Measurements from ENCODE around the gene ETS1.

DNA sequence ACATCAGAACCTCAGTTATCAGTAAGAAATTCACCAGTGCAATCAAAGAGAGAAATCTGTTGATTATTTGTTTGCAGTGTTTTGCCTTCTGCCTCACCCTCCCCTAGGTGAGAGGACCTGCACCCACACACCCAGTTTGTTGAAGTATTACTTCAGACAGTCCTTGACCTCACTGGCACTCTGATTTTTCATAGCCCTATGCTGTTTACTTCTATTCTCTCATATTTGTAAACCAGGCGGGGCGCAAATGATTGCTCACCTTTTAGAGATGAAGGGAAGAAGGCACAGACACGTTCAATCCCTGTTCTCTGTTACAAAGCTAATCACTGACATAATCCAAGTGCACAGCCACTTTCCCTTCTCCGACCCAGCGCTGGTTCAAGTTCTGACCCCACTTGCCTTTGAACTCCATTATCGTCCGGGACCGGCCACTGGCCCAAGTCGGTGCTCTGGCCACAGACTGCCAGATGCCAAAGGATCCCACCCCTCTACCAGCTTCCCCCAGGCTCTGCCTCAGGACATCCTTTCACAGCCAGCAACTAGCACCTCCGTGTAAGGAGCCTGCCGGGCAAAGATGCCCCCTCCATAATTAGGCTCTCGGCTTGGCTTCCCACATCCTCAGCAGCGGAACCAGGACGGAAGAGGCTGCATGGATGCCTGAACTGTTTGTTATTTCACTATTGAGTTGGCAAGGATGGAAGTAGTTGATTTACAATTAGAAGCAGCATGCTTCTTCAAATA is 1.7 kb downstream of the ETS1 start:
- TF ChIP-seq, protein P1, sequence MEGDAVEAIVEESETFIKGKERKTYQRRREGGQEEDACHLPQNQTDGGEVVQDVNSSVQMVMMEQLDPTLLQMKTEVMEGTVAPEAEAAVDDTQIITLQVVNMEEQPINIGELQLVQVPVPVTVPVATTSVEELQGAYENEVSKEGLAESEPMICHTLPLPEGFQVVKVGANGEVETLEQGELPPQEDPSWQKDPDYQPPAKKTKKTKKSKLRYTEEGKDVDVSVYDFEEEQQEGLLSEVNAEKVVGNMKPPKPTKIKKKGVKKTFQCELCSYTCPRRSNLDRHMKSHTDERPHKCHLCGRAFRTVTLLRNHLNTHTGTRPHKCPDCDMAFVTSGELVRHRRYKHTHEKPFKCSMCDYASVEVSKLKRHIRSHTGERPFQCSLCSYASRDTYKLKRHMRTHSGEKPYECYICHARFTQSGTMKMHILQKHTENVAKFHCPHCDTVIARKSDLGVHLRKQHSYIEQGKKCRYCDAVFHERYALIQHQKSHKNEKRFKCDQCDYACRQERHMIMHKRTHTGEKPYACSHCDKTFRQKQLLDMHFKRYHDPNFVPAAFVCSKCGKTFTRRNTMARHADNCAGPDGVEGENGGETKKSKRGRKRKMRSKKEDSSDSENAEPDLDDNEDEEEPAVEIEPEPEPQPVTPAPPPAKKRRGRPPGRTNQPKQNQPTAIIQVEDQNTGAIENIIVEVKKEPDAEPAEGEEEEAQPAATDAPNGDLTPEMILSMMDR (IDR thresholded peaks at IDR 0.05): no peak
- TF ChIP-seq POLR2A (IDR thresholded peaks at IDR 0.05) (no peak), POLR2AphosphoS5 (IDR thresholded peaks at IDR 0.05) (no peak)

Measured in prostate gland (tissue), 2 donors.